HTR-8/SVneo (cell line): ENCODE data around the gene MCC.

Experiments used
- DNase-seq: peaks from one replicate; pipeline ENCODE4 v3.0.0; 2011; ENCODE audit warnings: low spot score, mixed read lengths; ENCODE audit not compliant: insufficient read length
- FAIRE-seq: peaks from 2 replicates; lab custom pipeline; 2011; peaks lifted over from hg19 to GRCh38; lab: Jason Lieb, UNC

The MCC gene

DNA sequence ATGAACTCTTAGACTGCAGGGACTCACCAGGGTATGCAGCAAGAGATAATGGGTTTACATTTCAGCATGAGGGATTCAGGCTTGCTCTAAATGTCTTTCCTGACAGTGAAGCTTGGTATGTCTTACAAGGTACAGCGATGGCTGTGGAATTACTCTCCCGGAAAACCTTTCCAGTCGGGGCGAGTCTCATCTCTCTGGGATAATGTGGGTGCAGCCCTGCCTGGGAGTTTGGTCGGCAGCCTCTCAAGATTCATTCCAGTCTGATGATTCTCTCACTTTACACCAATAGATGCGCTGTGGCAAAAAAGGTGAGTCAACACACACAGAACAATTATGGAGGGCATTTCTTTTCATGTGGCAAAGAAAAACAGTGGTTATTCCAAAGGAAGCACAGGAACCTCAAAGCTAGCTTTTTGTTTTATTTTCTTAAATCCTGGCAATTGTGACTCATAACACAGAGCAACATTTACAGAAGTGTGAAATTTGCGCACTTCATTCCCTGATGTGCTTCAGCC lies 321.3 kb downstream of the MCC start:
- peak; percentile 44 for FAIRE-seq

DNA sequence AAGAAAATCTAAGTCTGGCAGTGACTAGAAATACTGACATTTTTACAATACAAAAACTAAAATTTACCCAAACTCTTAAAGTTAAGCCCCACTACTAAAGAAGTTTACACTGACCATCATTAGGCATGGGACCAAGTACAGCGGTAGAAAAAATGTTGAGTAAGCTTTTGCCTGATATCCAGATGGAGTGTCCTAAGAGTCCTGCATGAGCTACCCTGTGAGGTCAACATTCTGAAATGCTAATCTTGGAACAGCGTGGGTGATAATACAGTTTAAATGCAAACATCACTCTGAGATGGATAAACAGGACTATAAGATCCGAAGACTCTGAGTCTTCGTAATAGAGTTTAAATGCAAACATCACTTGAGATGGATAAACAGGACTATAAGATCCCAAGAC lies 322.0 kb downstream of the MCC start:
- FAIRE-seq (no peak), DNase-seq (no peak)

More for the DNA sequence above, 321.3 kb downstream of the MCC start:
- DNase-seq = no peak

DNA sequence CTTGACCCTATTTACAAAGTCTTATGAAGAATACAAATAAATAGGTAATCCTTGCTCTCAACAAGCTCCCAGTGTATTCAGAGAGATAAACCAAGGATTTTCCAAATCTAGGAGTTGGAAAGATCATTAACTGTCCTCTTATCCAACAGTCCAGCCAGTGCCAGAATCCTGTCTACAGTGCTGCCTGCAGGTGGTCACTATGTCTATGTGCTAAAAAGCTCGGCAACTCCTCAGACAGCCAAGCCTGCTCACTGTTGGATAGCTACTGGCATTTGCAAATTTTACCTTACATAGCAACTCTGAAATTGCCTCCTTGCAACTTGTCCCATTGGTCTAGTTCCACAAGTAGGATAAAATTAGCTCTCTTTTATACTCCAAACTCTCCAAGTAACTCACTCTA lies 324.2 kb downstream of the MCC start:
- FAIRE-seq (no peak), DNase-seq (no peak)

DNA sequence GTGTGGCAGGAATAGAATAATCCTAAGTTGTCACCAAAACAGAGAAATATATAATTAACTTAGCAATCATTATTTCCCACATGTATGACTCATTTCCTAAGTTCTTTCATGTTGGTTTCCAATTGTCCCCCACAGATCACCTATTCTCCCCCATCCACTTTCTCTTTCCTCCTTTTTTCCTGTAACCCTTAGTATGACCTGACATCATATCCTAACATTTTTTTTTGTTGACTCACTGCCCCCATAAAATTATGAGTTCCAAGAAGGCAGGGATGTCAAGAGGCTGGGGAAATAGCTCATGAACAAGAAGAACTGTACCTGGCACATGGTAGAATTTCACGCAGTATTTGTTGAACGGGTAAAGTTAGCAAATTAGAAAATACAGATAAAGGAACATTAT lies 324.9 kb downstream of the MCC start:
- DNase-seq (no peak), FAIRE-seq (no peak)

DNA sequence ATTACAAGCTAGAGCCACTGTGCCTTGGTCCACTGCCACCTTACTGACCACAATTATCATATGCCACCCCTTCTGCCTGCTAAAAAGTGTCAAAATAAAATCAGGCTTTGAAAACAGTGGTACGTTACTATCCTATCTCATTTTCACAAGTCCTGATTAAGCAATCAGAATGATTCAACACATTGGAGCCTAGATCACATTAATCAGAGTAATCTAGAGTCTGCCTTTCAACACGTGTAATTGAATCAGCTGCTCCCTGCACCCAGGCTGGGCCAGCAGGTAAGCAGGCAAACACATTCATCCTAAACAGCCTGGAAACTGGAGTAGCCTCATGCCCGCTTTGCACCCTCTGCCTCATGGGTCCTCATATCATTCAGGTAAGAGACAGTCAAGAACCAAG lies 325.5 kb downstream of the MCC start:
- DNase-seq = no peak
- no peak for FAIRE-seq

DNA sequence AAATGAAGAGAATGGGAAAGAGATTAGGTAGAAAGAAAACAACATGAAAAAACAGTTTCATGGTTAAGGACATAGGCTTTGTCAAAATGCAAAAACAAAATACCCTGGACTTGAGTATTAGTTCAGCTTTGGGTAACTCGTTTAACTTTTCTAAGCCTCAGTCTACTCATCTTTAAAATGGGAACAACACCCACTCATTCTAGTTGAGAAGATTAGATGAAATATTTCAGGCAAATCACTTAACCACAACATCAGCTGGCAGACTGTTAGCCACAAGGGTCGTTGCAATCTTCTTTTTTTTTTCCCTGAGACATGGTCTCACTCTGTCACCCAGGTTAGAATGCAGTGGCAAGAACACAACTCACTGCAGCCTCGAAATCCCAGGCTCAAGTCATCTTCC lies 326.0 kb downstream of the MCC start:
- FAIRE-seq (no peak), DNase-seq (no peak)

DNA sequence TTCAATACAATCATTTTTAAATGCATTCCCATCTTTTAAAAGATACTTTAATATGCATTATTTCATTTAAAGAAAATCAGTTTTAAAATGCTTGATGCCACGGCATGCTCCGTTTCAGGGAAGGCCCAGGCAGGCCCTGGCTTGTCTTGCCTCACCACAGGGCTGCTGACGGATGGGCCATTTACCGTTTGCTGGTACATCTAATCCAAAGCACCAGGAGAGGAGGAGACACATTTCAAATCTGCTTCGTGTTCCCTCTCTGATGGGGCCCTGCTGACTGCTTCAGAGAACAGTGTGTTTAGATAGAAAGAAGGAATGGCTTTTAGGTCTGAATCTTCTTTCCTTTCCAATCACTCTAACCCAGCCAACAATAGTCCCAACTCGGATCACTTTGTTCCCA lies 326.4 kb downstream of the MCC start:
- FAIRE-seq = no peak

DNA sequence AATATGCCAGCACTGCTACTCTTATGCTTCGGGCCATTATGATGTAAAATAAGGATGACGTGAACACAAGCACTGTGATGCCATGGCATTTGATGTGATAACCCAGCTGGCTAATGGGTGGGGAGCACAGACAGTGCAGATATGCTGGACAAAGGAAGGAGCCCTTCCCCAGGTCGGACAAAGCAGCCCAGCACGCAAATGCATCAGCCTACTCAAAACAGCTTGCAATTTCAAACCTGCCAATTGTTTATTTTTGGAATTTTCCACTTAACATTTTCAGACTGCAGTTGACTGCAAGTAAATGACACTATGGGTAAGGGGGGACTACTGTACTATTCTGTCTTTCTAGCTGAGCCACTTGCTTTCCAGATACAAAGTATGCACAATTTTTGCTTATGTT lies 330.4 kb downstream of the MCC start:
- no peak for DNase-seq

More for the DNA sequence above, 326.4 kb downstream of the MCC start:
- DNase-seq = no peak

DNA sequence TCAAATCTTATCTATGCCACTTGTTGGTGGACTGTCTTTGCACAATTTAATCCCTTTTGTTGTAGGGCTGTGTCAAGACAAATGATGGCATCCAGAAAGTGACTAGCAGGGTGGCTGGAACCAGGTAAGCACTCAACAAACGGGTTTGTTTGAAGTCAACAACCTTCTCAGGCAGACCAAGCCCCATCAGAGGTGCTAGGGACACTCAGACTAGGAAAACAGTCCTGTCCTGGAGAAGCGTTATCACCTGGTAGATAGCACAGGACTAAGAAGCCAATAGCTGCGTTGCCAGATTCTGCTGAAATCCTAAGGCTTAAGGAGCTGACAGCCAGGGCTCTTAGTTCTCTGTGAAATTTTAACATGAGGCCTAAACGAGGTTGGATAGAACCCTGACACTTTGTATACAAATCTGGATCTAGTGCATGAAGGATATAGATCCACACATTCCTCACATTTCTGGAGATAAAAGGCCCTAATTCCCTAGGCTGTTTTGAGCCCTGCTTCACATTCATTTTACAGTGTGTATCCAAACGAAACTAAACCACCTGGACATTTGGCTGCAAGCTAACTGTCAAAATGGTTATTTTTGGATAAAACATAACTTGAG lies 331.9 kb downstream of the MCC start:
- DNase-seq (no peak), FAIRE-seq (no peak)

More for the DNA sequence above, 330.4 kb downstream of the MCC start:
- FAIRE-seq = no peak

DNA sequence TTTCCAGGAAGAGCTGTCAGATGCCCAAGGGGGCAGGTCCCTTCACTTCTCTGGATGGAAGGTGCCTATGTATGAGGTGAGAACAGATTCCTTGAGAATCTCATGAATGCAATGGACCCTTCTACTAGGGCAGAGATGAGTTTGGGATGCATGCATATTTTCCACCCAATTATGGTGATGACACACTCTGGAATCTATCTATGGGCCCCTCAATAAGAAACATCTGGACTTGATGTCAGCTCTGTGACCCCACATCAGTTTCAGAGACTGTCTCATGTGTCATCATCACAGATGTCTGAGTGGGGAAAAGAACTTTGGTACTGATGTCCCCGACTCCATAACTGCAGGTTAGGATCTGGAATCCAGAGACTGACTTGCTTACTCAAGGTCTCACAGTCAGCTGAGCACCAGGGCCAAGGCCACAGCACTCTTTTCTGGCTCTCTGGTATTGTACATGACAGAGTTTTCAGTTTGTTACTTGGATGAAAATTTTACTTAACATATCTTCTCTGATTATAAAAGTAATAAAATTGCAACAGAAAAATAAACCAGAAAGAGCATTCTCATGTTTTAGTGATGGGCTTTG lies 334.6 kb downstream of the MCC start:
- FAIRE-seq = no peak
- no peak for DNase-seq

DNA sequence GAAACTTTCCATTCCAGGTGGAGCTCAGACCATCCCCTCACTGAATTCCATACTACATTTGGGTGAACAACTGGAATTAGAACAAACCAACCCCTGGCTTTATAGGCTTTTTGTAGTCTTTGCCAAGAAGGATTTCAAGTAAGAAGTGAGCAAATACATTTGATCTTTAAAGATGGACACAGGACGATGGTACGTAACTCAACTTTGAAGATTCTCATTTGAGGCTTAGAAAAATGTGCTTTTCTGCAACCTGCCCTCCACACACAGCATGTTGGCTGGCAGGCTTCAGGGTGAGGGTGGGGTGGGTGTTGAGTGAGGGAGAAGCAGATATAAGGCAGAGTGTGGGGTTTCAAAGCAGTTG lies 335.9 kb downstream of the MCC start:
- no peak for DNase-seq

DNA sequence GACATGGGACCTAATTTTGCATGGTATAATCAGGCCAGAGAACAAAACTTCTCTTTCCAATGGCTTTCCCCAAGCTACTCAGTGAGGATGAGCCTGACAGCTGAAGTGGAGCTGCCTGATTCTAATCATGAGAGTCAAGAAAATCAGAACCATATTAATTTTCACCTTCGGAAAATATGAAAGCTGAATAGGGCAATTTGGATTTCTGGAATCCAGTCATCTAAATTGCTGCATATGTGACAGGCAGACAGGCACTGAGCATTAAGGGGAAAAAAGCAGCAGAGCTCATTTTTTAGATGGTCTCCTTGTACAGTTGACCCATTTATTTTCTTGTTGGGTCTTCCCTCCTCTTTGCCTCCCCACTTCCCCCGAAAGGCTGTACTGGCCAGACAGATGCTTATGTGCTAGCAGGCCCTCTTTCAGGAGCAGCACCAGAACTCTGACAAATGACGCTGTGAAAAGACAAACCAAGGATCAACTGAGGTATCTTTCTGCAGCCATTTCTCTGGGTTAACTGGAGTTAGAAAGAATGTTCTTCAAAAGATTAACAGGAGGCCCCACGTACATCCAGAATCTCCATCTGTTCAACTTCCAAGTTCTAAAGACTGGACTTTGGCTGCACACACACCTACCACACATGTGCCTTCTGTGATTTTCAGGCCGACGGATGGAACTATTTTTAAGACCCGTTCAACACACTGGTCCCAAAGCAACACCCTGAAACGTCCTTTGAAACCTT lies 336.4 kb downstream of the MCC start:
- FAIRE-seq (no peak), DNase-seq (no peak)

More for the DNA sequence above, 335.9 kb downstream of the MCC start:
- FAIRE-seq = no peak

DNA sequence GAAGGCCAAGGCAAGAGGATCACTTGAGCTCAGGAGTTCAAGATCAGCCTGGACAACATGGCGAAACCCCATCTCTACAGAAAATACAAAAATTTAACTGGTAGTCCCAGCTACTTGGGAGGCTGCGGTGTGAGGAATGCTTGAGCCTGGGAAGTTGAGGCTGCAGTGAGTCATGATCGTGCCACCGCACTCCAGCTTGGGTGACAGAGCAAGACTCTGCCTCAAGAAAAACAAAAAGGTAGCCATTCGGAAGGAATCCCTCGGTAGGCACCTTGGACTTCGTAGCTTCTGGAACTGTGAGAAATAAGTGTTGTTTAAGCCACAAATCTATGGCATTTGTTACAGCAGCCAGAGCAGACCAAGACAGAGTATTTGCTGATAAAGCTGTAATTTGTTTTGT lies 337.4 kb downstream of the MCC start:
- DNase-seq = no peak
- no peak for FAIRE-seq

DNA sequence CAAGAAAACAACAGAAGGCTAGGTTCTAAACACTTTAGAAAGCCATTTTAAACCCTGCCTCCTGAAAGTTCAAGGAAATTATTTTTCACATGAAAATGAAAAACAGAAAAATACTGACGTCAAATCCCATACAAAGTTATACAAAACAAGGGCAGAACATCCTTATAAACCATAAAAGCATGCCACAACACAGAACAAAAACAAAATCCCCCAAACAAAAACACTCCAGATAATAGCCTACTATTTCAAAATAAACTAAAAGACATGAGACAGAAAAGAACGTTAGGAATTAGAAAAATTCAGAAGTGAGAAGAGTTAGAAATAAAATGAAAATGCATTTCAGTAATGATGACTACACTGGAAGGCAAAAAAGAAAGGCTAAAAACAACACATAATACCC lies 338.0 kb downstream of the MCC start:
- no peak for FAIRE-seq
- DNase-seq = no peak

DNA sequence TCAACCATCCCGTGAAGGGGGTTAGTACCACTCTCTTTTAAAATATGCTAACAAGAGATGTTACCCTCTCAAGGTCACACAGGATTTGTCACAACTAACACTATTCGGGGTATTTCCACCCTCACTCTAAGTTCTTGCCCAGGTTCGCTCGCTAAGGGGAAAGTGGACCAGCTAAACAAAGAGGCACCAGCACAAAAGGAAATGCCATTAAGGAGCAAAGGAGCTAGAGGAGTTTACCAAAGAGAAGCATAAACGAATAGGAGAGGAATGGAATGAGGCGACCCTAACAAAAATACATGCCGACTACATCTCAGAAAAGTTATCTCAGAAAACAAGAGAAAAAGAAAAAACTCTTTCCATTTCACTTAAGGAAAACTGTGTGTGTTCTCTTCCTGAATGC lies 340.7 kb downstream of the MCC start:
- DNase-seq (no peak), FAIRE-seq (no peak)

DNA sequence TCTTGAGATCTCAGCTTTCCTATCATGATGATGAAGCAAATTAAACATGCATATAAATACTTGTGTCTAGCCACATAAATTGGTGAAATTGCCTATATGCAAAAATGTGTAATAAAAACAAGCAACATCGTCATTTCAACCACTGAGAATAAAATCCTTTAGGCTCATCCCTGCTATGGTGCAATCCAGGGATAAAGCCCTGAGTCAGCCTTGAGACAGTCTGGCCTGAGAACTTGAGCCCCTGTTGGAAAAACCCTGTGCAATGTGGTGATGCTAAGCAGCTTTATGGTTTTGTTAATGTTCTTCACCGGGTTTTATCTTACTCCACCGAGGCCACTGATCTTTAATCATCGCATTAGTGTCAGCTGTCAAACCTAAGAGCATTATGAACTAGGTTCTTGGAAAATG lies 341.1 kb downstream of the MCC start:
- FAIRE-seq = no peak
- DNase-seq = no peak

DNA sequence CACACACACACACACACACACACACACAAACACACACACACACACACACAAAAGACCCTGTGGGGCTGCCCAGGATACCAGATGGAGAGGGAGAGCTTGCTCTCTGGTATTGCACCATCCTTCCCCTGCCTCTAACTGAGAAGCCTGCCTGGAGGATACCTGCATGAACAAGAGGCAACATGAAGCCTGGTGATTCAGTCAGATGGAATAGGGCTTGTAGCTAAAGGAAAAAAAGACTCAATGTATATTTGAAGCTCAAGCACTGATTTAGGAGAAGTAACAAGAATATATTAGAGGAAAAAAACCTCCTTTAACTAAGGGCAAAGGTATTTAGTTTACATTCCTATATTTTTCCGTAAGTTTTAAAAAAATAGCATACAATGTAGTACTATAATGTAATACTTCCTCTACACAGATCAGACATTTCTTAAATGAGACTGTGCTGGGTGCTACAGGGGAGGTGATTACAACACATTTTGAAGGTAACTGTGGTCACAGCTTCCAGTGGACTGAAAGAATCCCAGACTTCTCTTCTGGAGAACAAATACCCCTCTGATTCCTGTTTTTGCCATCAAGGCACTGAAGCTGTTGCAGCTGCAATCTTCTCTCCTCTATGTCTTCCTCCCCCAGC lies 342.4 kb downstream of the MCC start:
- DNase-seq = no peak
- no peak for FAIRE-seq

DNA sequence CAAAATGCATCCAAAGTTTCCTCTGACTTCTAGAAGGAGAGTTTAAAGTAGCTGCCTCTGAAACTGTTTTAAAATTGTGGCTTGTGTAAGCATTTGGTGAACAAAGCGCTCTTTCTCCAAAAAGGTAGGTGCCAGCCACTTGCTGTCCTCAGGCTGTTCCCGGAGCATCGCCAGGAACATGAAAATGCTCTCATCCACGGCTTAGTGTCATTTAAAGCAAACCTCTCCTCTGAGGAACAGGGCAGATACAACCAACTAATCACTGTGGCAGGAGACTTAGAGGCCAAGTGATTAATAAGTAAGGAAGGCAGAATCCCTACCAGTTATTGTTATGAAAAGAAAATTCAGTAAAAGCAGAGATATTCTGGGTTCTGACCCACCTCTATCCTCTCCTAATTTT lies 346.1 kb downstream of the MCC start:
- DNase-seq (no peak), FAIRE-seq (no peak)

DNA sequence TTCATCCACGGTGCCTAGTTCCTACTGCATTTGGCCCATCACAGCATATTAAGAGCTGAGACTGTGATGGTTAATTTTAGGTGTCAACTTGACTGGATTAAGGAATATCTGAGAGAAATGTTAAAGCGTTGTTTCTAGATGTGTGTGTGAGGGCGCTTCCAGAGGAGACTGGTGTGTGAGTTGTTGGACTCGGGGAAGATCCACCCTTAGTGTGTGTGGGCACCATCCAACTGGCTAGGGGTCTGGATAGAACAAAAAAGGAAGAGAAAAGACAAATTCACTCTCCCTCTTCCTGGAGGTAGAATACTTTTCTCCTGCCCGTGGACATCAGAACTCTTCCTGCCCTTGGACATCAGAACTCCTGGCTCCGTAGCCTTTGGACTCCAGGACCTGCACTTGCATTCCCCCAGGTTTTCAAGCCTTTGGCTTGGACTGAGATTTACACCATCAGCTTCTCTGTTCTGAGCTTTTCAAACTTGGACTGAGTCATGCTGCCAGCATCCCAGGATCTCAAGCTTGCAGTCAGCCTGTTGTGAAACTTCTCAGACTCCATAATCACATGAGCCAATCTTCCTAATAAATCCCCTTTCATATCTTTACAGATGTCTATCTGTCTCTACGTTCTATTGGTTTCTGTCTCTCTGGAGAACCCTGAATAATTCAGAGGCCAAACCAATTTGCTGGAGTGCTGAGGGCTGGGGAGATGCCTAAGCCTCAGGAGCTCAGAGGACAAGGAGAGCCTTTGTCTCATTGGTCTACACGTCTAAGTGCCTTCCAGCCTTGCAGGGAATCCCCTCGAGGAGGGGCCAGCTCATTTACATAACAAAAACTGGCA lies 347.2 kb downstream of the MCC start:
- FAIRE-seq (no peak), DNase-seq (no peak)
